ENCODE measurements around the gene UBR2.

Gene UBR2

DNA sequence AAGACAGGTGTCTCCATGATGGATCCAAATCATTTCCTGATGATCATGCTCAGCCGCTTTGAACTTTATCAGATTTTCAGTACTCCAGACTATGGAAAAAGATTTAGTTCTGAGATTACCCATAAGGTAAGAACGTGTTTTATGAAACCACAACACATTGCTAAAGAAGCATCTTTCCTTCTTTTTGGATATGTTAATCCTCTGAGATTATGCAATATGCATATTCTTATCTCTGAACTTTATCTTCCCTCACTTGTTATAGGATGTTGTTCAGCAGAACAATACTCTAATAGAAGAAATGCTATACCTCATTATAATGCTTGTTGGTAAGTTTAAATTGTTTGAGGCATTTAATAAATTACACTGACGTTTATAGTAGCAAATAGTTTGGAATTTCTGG is 80.4 kb downstream of the UBR2 start:
- no peak for TF ChIP-seq CTCF (IDR thresholded peaks at IDR 0.05; ENCODE audit: insufficient read depth, low read length, poor library complexity, severe bottlenecking)
- peaks cover 2% of the 10 kb centered on the region for H3K36me3 ChIP-seq (ENCODE audit: control insufficient read depth, insufficient read depth, low read length)
- no peaks in the 10 kb centered on the region for H3K27me3 ChIP-seq (replicated peaks; ENCODE audit: control insufficient read depth, insufficient read depth, low read length)
- DNase-seq (ENCODE audit: extremely low read depth, insufficient read length) = no peak
- no peak overlapping the region for H3K4me3 ChIP-seq (replicated peaks; ENCODE audit: low read depth, low read length)

GRCh38 chr6:42652024-42652746 is 88.4 kb downstream of the UBR2 start:
- H3K36me3 ChIP-seq (ENCODE audit: control insufficient read depth, insufficient read depth, low read length) = peaks cover 5% of the 10 kb centered on the region

GRCh38 chr6:42653851-42654250 is 90.0 kb downstream of the UBR2 start:
- no peak for TF ChIP-seq CTCF (IDR thresholded peaks at IDR 0.05; ENCODE audit: insufficient read depth, low read length, poor library complexity, severe bottlenecking)
- no peaks in the 10 kb centered on the region for H3K27me3 ChIP-seq (replicated peaks; ENCODE audit: control insufficient read depth, insufficient read depth, low read length)
- H3K36me3 ChIP-seq (ENCODE audit: control insufficient read depth, insufficient read depth, low read length) = peaks cover 5% of the 10 kb centered on the region
- no peak for DNase-seq (ENCODE audit: extremely low read depth, insufficient read length)
- no peak overlapping the region for H3K4me3 ChIP-seq (replicated peaks; ENCODE audit: low read depth, low read length)

More at GRCh38 chr6:42652024-42652746, 88.4 kb downstream of the UBR2 start:
- H3K27me3 ChIP-seq (replicated peaks; ENCODE audit: control insufficient read depth, insufficient read depth, low read length) = no peaks in the 10 kb centered on the region
- H3K4me3 ChIP-seq (replicated peaks; ENCODE audit: low read depth, low read length) = no peak overlapping the region
- TF ChIP-seq CTCF (IDR thresholded peaks at IDR 0.05; ENCODE audit: insufficient read depth, low read length, poor library complexity, severe bottlenecking) = no peak
- DNase-seq (ENCODE audit: extremely low read depth, insufficient read length) = no peak

- no peak for DNase-seq (ENCODE audit: extremely low read depth, insufficient read length)
- H3K4me3 ChIP-seq (replicated peaks; ENCODE audit: low read depth, low read length) = no peak overlapping the region
- H3K36me3 ChIP-seq (ENCODE audit: control insufficient read depth, insufficient read depth, low read length) = peaks cover 3% of the 10 kb centered on the region; the same call in 1 of the 2 replicates
- TF ChIP-seq CTCF (IDR thresholded peaks at IDR 0.05; ENCODE audit: insufficient read depth, low read length, poor library complexity, severe bottlenecking) = no peak
- no peaks in the 10 kb centered on the region for H3K27me3 ChIP-seq (replicated peaks; ENCODE audit: control insufficient read depth, insufficient read depth, low read length)
Measured at GRCh38 chr6:42659806-42660205, 96.0 kb downstream of the UBR2 start.

DNA sequence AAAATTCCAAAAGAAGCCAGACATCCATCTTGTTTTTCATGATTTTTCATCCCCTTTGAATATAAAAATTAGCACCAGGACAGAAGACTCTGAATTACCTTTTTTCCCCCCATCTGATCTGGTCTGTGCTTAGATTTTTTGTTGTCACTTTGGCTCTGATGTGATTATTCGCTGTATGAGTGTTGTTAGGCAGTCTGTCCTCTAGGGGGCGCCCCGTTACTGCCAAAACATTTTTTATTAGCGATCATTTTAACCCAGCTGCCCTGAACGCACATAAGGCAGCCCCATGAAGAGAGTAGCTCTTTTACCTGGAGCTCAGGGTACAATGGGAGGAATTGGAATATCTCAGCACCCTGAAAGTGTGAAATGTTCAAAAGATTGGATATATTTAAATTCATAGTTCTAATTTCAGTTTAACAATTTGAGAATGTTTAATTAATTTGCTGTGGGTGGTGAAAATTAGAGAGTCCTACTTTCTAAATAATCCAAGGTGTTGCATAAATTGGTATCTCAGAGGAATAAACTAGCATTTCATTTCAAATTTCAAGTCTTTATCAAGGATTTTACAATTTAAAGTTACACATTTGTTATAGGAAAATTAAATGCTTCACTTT is 97.8 kb downstream of the UBR2 start:
- peak; percentile 14 for DNase-seq (ENCODE audit: extremely low read depth, insufficient read length)
- TF ChIP-seq CTCF (IDR thresholded peaks at IDR 0.05; ENCODE audit: insufficient read depth, low read length, poor library complexity, severe bottlenecking) = peak; percentile 81
- no peaks in the 10 kb centered on the region for H3K27me3 ChIP-seq (replicated peaks; ENCODE audit: control insufficient read depth, insufficient read depth, low read length)
- peaks cover 6% of the 10 kb centered on the region for H3K36me3 ChIP-seq (ENCODE audit: control insufficient read depth, insufficient read depth, low read length)
- no peak overlapping the region for H3K4me3 ChIP-seq (replicated peaks; ENCODE audit: low read depth, low read length)

Measured in GM06990 (cell line).